NCI-H2227 (cell line): ENCODE data around the gene SULF2.

Experiments used
- DNase-seq: peaks from one replicate; lab custom pipeline; 2025; ENCODE audit not compliant: unreplicated experiment; lab: John Stamatoyannopoulos, UW

The SULF2 gene

DNA sequence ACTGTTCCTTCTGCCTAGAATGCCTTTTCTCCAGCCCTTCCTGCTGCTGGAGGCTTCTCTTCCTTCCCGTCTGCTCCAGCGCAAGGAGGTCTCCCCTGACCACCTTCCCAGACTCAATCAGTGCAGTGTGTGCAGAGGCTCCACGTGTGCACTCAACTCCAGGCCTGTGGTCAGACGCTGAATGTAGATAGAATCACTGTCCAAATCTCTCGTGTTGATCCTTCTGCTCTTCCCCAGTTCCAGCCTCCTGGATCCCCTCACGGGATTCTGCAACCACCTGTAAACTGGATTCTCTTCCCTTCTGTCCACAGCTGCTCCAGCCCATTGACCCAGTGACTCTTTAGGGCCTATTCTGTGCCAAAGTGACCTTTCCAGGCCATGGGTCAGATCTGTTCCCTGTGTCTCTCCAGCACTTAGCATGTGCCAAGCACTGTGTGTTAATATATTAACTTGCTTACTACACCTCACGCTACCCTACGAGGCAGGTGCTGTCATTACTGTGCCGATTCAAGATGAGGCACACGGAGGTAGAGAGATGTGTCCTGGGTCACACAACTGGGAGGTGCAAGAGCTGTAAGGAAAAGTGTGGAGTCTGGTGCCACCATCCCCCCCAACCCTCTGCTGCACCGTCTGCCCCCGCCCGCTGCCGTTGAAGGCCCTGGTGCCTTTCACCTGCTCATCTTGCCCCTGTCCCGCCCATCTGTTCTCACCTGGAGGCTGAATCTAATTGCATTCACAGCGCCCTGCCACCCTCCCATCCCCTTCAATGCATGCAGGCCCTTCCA lies 112.2 kb downstream of the SULF2 start:
- no peak for DNase-seq

DNA sequence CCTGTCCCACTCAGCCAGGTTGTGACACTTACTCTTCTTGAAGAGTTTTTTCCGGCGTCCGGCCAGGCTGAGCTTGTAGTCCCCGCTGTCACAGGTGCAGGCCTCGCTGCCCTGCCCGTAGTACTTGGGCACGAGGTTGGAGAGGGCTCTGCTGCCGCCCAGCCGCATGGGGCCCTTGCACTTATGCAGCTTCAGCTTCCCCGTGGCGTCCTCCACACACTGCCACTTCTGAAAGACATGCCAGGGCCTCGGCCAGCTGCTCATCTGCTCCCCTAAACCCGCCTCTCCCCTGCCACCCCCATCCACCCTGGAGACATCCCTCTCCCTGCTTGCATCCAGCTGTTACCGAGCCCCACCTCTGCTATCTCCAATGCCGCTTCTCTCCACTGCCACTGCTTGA lies 113.1 kb downstream of the SULF2 start:
- no peak for DNase-seq

- DNase-seq = no peak
These were observed 114.4 kb downstream of the SULF2 start for GRCh38 chr20:47670913-47671312.

- DNase-seq = no peak
These were observed 115.1 kb downstream of the SULF2 start for GRCh38 chr20:47669927-47670890.

DNA sequence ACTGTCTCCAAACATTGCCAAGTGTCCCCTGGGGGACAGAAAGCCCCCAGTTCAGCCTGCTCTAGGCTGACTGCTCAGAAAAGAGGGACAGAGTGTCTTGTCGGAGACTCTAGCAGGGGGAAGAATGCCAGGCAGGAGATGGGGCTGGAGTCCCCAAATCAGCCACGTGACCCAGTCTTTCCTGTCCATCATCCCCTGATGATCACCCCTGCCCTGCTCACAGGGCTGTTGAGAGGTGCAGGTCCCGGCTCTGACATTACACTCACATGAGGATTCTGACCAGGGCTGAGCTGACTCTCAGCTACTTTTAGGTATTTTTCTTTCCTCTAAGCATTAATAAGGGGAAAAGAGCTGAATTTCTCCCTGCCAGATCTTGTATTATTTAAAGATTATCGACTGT lies 115.8 kb downstream of the SULF2 start:
- no peak for DNase-seq

- no peak for DNase-seq
These were observed 116.2 kb downstream of the SULF2 start for GRCh38 chr20:47669152-47669425.

GRCh38 chr20:47668313-47669151 lies 116.7 kb downstream of the SULF2 start:
- no peak for DNase-seq

- DNase-seq = no peak
These were observed 117.6 kb downstream of the SULF2 start for GRCh38 chr20:47667531-47668312.

DNA sequence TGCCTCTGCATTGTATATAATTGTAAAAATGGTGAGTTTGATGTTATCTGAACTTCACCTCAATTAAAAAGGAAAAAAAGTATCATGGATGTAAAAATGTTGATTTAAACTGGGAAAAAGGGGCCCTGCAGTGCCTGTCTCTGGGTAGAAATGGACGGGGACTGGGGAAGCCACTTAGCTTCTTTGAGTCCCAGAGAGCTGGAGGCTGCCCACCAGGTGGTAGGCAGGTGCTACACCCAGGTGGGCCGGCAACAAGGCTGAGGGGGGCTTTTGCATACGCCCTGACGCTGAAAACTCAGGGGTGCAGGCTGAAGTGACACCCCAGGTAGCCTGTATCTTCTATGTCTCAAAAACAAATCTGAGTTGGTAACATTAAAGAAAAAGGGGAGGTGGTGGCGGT lies 118.2 kb downstream of the SULF2 start:
- no peak for DNase-seq

DNA sequence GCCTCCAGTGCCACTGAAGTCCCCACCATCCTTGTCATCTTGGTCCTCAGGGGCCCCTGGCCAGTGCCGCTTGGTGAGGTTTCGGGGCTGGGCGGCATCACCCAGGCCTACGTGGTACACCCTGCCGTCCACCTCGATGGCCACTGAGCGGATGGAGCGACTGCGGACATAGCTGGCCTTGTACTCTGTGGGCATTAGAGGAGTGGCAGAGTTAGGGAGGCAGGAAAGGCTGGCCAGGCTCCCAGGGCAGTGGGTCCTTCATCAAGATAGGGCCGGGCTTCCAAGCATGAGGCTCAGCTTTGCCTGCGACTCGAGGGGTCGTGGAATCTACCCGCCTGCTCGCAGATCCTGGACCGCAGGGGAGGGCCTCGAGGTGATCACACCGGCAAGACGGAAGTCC lies 119.0 kb downstream of the SULF2 start:
- DNase-seq = no peak

- DNase-seq = no peak
These were observed 119.9 kb downstream of the SULF2 start for GRCh38 chr20:47665221-47665991.

GRCh38 chr20:47664744-47665143 lies 120.5 kb downstream of the SULF2 start:
- no peak for DNase-seq

- no peak for DNase-seq
These were observed 121.2 kb downstream of the SULF2 start for GRCh38 chr20:47664068-47664437.

- peak; percentile 84 for DNase-seq
These were observed 121.8 kb downstream of the SULF2 start for GRCh38 chr20:47663354-47664067.

- DNase-seq = no peak
These were observed 122.6 kb downstream of the SULF2 start for GRCh38 chr20:47662483-47663353.

- no peak for DNase-seq
These were observed 123.6 kb downstream of the SULF2 start for GRCh38 chr20:47661714-47662113.

DNA sequence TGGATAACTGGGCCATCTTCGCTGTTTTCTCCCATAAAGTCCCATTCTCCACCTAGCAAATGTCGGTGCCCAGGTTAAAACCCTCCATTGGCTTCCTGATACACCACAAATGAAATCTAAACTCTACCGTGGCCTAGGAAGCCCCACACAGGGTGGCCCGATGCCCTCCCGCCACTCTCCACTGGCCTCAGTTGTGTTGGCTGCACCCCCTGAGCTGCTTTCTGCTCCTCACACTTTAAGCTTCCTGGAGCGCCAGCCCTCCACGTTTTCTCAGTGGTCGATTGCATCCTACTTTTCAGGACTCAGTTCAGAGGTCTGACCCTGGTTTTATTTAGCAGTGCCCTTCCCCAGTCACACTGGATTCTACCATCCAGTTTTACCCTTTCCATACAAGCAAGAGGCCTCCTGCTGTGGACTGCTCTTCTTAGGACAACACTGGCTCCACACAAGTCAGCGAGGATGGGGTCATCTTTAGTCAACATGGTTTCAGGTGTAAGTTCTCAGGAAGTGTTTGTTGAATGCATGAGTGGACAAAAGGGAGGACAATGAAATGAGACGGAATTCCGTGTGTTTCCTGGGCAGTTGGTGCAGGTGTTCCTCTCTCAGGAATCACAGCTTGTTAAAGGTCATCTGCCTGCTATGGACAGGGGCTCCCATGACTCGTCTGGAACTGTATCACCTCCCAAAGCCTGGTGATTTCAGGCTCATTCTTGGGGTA lies 124.1 kb downstream of the SULF2 start:
- DNase-seq = no peak

DNA sequence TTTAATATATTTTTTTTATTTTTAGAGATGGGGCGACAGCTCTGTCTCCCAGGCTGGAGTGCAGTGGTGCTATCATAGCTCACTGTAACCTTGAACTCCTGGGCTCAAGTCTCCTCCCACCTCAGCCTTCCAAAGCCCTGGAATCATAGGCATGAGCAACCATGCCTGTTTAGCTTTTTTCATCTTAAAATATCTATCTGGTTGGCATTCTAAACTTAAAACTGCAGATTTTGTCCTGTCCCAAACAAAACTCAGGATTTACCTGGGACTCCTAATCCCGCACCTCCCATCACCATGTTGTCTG lies 124.7 kb downstream of the SULF2 start:
- DNase-seq = no peak
